Mononuclear cell (primary cell): ENCODE data around the gene MCTP2. TPM values are rescaled to one million over a fixed set of nuclear protein-coding genes. Genes with fewer than 3 reads are reported as not detected.
"Not testable (repeated sequence)": the region's sequence is repeated elsewhere in the genome, so short reads cannot be mapped to it uniquely, and the experiment has no call there.

Experiments
- H3K27me3 ChIP-seq: 2 replicates; pipeline ENCODE4 v1.6.0; 2011; ENCODE audit warnings: low read length, control low read depth; ENCODE audit not compliant: insufficient read depth
- H3K4me1 ChIP-seq: 2 replicates; pipeline ENCODE4 v1.5.1; 2011; ENCODE audit warnings: mild to moderate bottlenecking, low read length, control low read depth; ENCODE audit not compliant: insufficient read depth
- H3K4me3 ChIP-seq: 2 replicates; pipeline ENCODE4 v1.5.1; 2011; ENCODE audit warnings: mild to moderate bottlenecking, low read length, moderate library complexity
- H3K9me3 ChIP-seq: 2 replicates; pipeline ENCODE4 v1.5.1; 2011; ENCODE audit warnings: low read depth, mild to moderate bottlenecking, control low read depth, low read length
- total RNA-seq: library from RNA; depleted of rRNA; stranded (reverse); fragments of >200 nt; gene quantifications from one replicate; pipeline ENCODE4 v1.2.3, GENCODE V29; 2012

Gene MCTP2
- total RNA-seq, 1 donor: 55.9 TPM

- no peak overlapping the region for H3K4me3 ChIP-seq
- no peaks in the 10 kb centered on the region for H3K9me3 ChIP-seq
- H3K4me1 ChIP-seq: peaks cover 56% of the 10 kb centered on the region
- no peaks in the 10 kb centered on the region for H3K27me3 ChIP-seq
Observed at GRCh38 chr15:94229591-94230369, 1.6 kb upstream of the MCTP2 start.

GRCh38 chr15:94230431-94230882 is 904 bp upstream of the MCTP2 start:
- Histone ChIP-seq H3K4me3 (peak overlapping the region; percentile 72), H3K9me3 (no peaks in the 10 kb centered on the region), H3K27me3 (no peaks in the 10 kb centered on the region), H3K4me1 (peaks cover 63% of the 10 kb centered on the region)

GRCh38 chr15:94231723-94232468 is 535 bp downstream of the MCTP2 start:
- H3K4me3 ChIP-seq: peak overlapping the region; percentile 72

GRCh38 chr15:94233441-94233840 is 2.1 kb downstream of the MCTP2 start:
- H3K4me1 ChIP-seq: peaks cover 87% of the 10 kb centered on the region
- no peaks in the 10 kb centered on the region for H3K27me3 ChIP-seq
- H3K9me3 ChIP-seq: no peaks in the 10 kb centered on the region
- peak overlapping the region; percentile 72 for H3K4me3 ChIP-seq

More at GRCh38 chr15:94231723-94232468, 535 bp downstream of the MCTP2 start:
- peaks cover 77% of the 10 kb centered on the region for H3K4me1 ChIP-seq
- no peaks in the 10 kb centered on the region for H3K27me3 ChIP-seq
- no peaks in the 10 kb centered on the region for H3K9me3 ChIP-seq

GRCh38 chr15:94234300-94234699 is 2.9 kb downstream of the MCTP2 start:
- Histone ChIP-seq H3K4me1 (peaks cover 86% of the 10 kb centered on the region), H3K9me3 (no peaks in the 10 kb centered on the region), H3K27me3 (no peaks in the 10 kb centered on the region), H3K4me3 (peak overlapping the region; percentile 12)

- peaks cover 86% of the 10 kb centered on the region for H3K4me1 ChIP-seq
- H3K27me3 ChIP-seq: no peaks in the 10 kb centered on the region
- H3K4me3 ChIP-seq: no peak overlapping the region
- H3K9me3 ChIP-seq: no peaks in the 10 kb centered on the region
Observed at GRCh38 chr15:94235041-94235440, 3.7 kb downstream of the MCTP2 start.

GRCh38 chr15:94235646-94236045 is 4.3 kb downstream of the MCTP2 start:
- no peaks in the 10 kb centered on the region for H3K9me3 ChIP-seq
- peaks cover 85% of the 10 kb centered on the region for H3K4me1 ChIP-seq
- no peaks in the 10 kb centered on the region for H3K27me3 ChIP-seq
- H3K4me3 ChIP-seq: no peak overlapping the region

- H3K27me3 ChIP-seq: no peaks in the 10 kb centered on the region
- peaks cover 88% of the 10 kb centered on the region for H3K4me1 ChIP-seq
- no peaks in the 10 kb centered on the region for H3K9me3 ChIP-seq
- H3K4me3 ChIP-seq: no peak overlapping the region
Observed at GRCh38 chr15:94236608-94237007, 5.2 kb downstream of the MCTP2 start.

- peaks cover 75% of the 10 kb centered on the region for H3K4me1 ChIP-seq
- no peaks in the 10 kb centered on the region for H3K27me3 ChIP-seq
- no peak overlapping the region for H3K4me3 ChIP-seq
- no peaks in the 10 kb centered on the region for H3K9me3 ChIP-seq
Observed at GRCh38 chr15:94237903-94238302, 6.5 kb downstream of the MCTP2 start.

- Histone ChIP-seq H3K9me3 (no peaks in the 10 kb centered on the region), H3K4me1 (peaks cover 68% of the 10 kb centered on the region), H3K27me3 (no peaks in the 10 kb centered on the region), H3K4me3 (no peak overlapping the region)
Observed at GRCh38 chr15:94238539-94239118, 7.3 kb downstream of the MCTP2 start.

GRCh38 chr15:94239474-94239873 is 8.1 kb downstream of the MCTP2 start:
- peaks cover 60% of the 10 kb centered on the region for H3K4me1 ChIP-seq
- no peak overlapping the region for H3K4me3 ChIP-seq
- no peaks in the 10 kb centered on the region for H3K9me3 ChIP-seq
- no peaks in the 10 kb centered on the region for H3K27me3 ChIP-seq

GRCh38 chr15:94240480-94240879 is 9.1 kb downstream of the MCTP2 start:
- peaks cover 50% of the 10 kb centered on the region for H3K4me1 ChIP-seq
- no peaks in the 10 kb centered on the region for H3K27me3 ChIP-seq
- H3K9me3 ChIP-seq: no peaks in the 10 kb centered on the region
- H3K4me3 ChIP-seq: no peak overlapping the region

- Histone ChIP-seq H3K9me3 (no peaks in the 10 kb centered on the region), H3K27me3 (no peaks in the 10 kb centered on the region), H3K4me1 (peaks cover 32% of the 10 kb centered on the region), H3K4me3 (no peak overlapping the region)
Observed at GRCh38 chr15:94242257-94242656, 10.9 kb downstream of the MCTP2 start.

GRCh38 chr15:94243003-94243402 is 11.6 kb downstream of the MCTP2 start:
- H3K4me3 ChIP-seq, H3K9me3 ChIP-seq, H3K27me3 ChIP-seq: not testable (repeated sequence)
- H3K4me1 ChIP-seq: peaks cover 27% of the 10 kb centered on the region

GRCh38 chr15:94243418-94243817 is 12.1 kb downstream of the MCTP2 start:
- Histone ChIP-seq H3K4me1 (peaks cover 29% of the 10 kb centered on the region), H3K4me3 (no peak overlapping the region), H3K27me3 (no peaks in the 10 kb centered on the region), H3K9me3 (no peaks in the 10 kb centered on the region)
